GM12874 (cell line): ENCODE measurements around the gene CCDC73.

Experiments used
- TF ChIP-seq, protein P1 (sequence below): IDR thresholded peaks from 2 replicates; pipeline ENCODE4 v1.5.1; 2011; ENCODE audit warnings: low read depth, mild to moderate bottlenecking, control low read depth, low read length, moderate library complexity; ENCODE audit not compliant: insufficient read depth

Gene CCDC73

DNA sequence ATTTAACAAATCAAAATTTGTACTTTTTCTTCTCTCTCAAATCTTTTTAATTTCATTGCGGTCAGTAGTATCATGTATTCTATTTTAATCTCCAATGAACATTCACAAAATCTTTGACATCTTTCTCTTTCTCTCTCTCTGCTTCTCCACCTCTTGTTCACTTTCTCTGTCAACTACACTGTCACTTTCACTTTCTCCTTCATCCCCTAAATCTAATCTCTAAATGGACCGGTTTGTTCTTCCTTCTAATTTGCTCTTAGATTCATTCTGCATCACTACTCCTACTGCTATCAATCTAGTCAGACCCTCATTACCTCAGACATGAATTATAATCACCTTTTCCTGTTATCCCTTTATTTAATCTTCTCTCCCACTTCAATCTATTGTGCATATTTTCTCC lies 18.6 kb downstream of the CCDC73 start:
- TF ChIP-seq, protein P1, sequence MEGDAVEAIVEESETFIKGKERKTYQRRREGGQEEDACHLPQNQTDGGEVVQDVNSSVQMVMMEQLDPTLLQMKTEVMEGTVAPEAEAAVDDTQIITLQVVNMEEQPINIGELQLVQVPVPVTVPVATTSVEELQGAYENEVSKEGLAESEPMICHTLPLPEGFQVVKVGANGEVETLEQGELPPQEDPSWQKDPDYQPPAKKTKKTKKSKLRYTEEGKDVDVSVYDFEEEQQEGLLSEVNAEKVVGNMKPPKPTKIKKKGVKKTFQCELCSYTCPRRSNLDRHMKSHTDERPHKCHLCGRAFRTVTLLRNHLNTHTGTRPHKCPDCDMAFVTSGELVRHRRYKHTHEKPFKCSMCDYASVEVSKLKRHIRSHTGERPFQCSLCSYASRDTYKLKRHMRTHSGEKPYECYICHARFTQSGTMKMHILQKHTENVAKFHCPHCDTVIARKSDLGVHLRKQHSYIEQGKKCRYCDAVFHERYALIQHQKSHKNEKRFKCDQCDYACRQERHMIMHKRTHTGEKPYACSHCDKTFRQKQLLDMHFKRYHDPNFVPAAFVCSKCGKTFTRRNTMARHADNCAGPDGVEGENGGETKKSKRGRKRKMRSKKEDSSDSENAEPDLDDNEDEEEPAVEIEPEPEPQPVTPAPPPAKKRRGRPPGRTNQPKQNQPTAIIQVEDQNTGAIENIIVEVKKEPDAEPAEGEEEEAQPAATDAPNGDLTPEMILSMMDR: no peak

DNA sequence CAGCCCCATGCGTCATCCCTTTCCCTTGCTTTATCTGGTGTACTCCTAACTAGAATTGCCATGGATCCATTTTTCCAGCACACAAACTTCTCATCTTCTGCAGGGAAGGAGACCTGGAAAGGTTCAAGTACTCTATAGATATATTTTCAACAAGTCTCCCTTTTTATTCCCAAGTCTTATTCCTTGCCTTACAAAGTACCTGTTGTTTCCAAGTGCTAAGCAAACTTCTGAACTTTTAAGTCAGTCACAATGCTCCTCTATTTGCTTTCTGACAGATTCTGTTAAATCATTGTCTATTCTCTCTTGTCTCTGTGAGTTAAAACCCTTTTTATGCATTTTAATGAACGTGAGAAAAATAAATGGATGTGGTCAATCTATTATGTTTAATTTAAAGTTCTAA lies 20.4 kb downstream of the CCDC73 start:
- TF ChIP-seq, protein P1: no peak

- TF ChIP-seq, protein P1: no peak
These were observed 21.7 kb downstream of the CCDC73 start for GRCh38 chr11:32772731-32773130.

GRCh38 chr11:32758291-32758690 lies 36.2 kb downstream of the CCDC73 start:
- TF ChIP-seq, protein P1: no peak

- TF ChIP-seq, protein P1: no peak
These were observed 42.5 kb downstream of the CCDC73 start for GRCh38 chr11:32752001-32752400.

- TF ChIP-seq, protein P1: 0 out of 2 replicates have a peak, but pooled peaks have one; percentile 10
These were observed 43.1 kb downstream of the CCDC73 start for GRCh38 chr11:32751381-32751780.

- TF ChIP-seq, protein P1: no peak
These were observed 64.5 kb downstream of the CCDC73 start for GRCh38 chr11:32729976-32730375.

DNA sequence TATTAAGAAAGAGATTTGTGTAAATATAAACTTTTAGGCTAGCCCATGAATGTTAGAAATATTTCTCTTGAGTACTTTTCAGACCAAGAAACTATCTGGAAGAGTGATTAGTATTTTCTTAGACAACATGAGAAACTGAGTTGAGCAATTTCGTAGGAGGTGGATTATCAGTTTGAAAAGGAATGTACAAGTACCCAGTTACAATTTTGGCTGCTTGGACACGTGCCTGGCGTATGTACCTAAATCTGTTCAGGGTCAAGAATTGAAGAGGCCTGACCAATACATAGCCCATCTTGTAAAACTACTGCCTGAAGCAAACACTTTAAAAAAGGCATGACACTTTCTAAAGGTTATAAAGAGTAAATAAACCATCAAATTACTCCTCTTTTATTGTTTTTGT lies 71.1 kb downstream of the CCDC73 start:
- TF ChIP-seq, protein P1: no peak
